GM19099 (cell line): ENCODE results near the gene C2orf42.

ENCODE experiments used
- POLR2A ChIP-seq: IDR thresholded peaks from 3 replicates; pipeline ENCODE4 v1.6.1; 2011; ENCODE audit warnings: low read depth; ENCODE audit not compliant: insufficient read length; ENCODE audit errors: extremely low read depth

C2orf42 gene

GRCh38 chr2:70191244-70191735 lies 471 bp upstream of the C2orf42 start:
- no peak for TF ChIP-seq POLR2A

GRCh38 chr2:70188460-70188859 lies 2.4 kb downstream of the C2orf42 start:
- no peak for TF ChIP-seq POLR2A

- TF ChIP-seq POLR2A: no peak
Observed at GRCh38 chr2:70182689-70183088, 8.1 kb downstream of the C2orf42 start.

GRCh38 chr2:70181363-70181956 lies 9.4 kb downstream of the C2orf42 start:
- TF ChIP-seq POLR2A: peak; percentile 52

- TF ChIP-seq POLR2A: no peak
Observed at GRCh38 chr2:70173520-70173919, 17.3 kb downstream of the C2orf42 start.

- TF ChIP-seq POLR2A: no peak
Observed at GRCh38 chr2:70161069-70161534, 29.7 kb downstream of the C2orf42 start.

- no peak for TF ChIP-seq POLR2A
Observed at GRCh38 chr2:70160545-70160944, 30.3 kb downstream of the C2orf42 start.

- TF ChIP-seq POLR2A: no peak
Observed at GRCh38 chr2:70145851-70146739, 44.7 kb downstream of the C2orf42 start.

- TF ChIP-seq POLR2A: no peak
Observed at GRCh38 chr2:70145144-70145490, 45.7 kb downstream of the C2orf42 start.

GRCh38 chr2:70144443-70145143 lies 46.2 kb downstream of the C2orf42 start:
- no peak for TF ChIP-seq POLR2A

- TF ChIP-seq POLR2A: peak; percentile 42
Observed at GRCh38 chr2:70143314-70144150, 47.3 kb downstream of the C2orf42 start.

GRCh38 chr2:70142590-70143313 lies 48.1 kb downstream of the C2orf42 start:
- peak; percentile 71 for TF ChIP-seq POLR2A

- peak; percentile 55 for TF ChIP-seq POLR2A
Observed at GRCh38 chr2:70141902-70142589, 48.8 kb downstream of the C2orf42 start.
